GM19438 (cell line): ENCODE measurements around the gene SCAF1.
"Not testable (repeated sequence)": the region's sequence is repeated elsewhere in the genome, so short reads cannot be mapped to it uniquely, and the experiment has no call there.

Experiments used
- ATAC-seq: cut with Tn5 transposase; IDR thresholded peaks from one replicate; pipeline ENCODE4 v1.9.1; 2021; ENCODE audit warnings: low read depth; ENCODE audit not compliant: unreplicated experiment

The SCAF1 gene

DNA sequence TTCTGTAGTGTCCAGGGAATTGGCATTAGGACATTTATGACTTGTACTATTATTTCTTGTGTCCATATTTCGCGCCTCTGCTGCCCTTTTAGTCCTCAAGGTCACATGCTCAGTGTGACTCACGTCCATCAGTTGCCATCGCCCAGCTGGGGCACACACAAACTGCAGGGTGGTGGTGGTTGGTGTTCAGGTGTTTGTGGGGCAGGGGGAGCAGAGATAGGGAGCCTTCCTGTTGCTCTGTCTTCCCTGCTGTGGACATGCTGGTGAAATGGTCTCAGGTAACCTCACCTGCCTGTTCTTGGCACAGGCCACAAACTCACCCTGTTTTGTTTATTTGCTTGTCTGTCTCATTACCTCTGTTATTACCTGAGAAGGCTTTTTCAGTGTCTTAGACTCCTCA is 28.6 kb upstream of the SCAF1 start:
- ATAC-seq, result no peak

DNA sequence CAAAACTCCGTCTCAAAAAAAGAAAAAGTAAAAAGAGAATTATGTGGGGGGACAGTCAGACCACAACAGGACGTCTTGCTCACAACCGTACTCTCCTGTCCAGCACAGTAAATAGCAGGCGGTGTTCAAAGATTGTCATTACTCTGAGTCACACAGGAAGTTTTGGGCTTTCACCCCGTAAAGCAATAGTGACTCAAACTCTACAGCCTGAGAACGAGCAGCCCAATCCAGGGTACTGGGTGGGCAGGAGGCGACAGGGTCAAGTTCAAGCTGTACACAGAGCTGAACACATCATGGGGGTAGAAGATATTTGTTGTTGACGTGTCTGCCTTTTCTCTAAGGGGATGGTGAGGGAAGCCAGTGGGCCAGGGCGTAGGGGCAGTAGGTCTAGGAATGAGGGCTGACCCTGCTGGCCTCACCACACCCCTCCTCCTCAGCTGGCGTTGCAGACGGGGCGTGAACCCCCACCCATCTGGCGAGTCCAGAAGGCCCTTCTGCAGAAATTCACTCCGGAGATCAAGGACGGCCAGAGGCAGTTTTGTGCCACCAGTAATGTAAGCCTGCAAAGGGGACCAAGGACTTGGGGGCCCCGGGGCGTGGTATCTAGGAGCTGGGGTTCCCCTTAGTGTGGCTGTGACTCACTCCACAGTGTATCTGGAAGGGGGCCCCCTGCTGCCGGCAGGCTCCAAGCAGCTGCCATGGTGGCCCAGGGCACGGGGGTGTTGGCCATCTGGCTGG is 27.7 kb upstream of the SCAF1 start:
- no peak for ATAC-seq

DNA sequence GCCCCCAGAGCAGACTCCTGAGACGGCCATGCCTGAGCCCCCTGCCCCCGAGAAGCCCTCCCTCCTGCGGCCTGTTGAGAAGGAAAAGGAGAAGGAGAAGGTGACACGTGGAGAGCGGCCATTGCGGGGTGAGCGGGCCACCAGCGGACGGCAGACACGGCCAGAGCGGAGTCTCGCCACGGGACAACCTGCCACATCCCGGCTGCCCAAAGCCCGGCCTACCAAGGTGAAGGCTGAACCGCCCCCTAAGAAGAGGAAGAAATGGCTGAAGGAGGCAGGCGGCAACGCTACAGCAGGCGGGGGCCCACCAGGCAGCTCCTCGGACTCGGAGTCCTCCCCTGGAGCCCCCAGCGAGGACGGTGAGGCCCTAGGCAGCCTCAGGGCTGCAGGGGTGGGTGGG is 26.1 kb upstream of the SCAF1 start:
- no peak for ATAC-seq

DNA sequence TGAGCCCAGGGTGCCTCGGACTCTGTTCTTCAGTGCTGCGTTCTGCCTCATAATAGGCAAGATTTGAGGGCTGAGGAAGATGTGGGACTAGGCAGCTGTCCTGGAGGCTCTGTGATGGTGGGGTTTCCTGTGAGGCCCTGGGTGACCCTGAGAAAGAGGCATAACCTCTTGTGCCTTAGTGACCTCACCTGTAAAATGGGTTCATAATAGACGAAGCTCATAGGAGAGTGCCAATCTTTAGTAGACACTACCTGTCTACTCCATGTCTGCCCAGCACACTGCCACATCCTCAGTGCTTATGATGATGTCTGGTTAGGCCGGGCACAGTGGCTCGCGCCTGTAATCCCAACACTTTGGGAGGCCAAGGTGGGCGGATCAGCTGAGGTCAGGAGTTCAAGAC is 25.5 kb upstream of the SCAF1 start:
- no peak for ATAC-seq

DNA sequence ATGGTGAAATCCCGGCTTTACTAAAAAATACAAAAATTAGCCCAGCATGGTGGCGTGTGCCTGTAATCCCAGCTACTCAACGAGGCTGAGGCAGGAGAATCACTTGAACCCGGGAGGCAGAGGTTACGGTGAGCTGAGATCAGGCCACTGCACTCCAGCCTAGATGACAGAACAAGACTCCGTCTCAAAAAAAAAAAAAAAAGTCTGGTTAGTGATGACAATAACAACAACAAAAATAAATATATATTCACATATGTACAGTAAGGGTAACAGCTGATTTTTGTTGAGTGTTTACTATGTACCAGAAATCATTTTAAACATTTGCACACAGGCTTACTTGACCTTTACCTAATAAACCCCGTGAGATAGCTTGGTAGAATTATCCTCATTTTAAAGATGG is 25.1 kb upstream of the SCAF1 start:
- ATAC-seq, result no peak

DNA sequence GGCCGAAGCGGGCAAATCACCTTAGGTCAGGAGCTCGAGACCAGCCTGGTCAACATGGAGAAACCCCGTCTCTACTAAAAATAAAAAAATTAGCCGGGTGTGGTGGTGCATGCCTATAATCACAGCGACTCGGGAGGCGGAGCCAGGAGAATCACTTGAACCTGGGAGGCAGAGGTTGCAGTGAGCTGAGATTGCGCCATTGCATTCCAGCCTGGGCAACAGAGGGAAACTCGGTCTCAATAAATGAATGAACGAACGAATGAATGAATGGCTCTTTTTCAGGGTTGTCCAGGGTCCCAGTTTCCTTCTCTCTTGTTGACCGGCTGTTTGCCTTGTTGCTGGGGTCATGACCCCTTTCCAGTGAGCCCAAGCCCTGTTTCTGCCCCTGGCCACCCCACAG is 24.1 kb upstream of the SCAF1 start:
- not testable (repeated sequence) for ATAC-seq

DNA sequence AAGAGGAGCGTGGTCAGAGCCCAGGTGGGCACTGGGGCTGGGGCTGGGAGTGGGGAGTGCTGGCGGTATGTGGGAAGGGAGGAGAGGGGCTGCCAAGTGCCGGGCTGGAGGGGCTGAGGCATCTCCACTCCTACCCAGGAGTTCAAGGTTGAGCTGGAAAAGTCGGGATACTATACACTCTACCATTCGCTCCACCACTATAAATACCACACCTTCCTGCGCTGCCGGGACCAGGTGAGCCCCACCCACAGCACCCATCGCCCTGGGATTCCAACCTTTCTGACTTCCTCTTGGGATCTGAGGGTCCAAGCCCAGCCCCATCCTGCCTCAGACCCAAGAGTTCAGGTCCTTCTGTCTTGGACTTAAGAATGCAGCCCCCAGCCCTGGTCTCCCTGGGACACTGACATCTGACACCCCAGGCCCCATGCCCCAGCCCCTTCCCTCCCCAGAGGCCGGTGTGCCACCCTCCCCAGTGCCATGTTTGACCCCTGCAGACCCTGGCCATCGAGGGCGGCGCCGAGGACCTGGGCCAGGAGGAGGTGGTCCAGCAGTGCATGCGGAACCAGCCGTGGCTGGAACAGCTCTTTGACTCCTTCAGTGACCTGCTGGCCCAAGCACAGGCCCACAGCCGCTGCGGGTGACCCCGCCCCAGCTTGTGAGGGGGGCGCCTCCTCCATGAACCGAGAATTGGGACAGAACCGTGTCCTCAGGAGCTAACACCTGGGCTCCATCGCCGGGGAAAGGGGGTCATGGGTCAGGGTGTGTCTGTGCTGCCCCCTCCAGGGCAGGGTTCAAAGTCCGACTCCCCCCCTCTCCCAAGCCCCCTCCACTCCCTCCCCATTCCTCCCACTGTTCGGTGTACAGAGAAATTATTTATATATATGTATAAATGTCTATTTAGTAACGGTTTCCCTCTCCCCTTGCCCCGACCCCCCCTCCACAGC is 16.8 kb upstream of the SCAF1 start:
- no peak for ATAC-seq

DNA sequence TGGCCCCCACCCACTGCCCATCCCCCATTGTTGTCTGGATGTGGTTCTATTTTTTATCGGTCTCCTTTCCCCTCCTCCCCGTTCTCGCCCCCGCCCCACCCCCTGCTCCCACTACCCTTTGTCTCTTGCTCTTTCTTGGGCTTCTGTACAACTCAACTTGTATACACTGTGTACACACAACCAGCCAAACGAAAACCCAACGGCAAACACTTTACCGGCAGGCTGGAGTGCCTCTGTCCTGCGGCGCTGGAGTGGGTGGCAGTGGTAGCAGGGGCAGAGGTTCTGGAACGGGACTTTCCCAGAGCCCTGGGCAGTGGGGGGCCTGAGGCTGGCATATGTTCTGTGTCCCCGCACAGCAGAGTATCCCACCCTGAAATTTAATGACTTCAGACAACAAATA is 15.8 kb upstream of the SCAF1 start:
- no peak for ATAC-seq

DNA sequence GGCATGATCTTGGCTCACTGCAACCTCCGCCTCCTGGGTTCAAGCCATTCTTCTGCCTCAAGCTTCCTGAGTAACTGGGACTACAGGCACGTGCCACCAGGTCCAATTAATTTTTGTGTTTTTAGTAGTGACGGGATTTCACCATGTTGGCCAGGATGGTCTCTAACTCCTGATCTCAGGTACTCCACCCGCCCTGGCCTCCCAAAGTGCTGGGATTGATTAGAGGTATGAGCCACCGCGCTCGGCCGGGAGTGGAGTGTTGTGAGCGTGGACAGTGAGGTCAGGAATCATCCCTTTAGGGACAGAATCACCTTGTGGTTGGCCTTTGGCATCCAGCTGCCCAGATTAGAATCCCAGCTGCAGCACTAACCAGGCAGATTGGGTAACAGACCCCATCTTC is 12.3 kb upstream of the SCAF1 start:
- ATAC-seq, result no peak

DNA sequence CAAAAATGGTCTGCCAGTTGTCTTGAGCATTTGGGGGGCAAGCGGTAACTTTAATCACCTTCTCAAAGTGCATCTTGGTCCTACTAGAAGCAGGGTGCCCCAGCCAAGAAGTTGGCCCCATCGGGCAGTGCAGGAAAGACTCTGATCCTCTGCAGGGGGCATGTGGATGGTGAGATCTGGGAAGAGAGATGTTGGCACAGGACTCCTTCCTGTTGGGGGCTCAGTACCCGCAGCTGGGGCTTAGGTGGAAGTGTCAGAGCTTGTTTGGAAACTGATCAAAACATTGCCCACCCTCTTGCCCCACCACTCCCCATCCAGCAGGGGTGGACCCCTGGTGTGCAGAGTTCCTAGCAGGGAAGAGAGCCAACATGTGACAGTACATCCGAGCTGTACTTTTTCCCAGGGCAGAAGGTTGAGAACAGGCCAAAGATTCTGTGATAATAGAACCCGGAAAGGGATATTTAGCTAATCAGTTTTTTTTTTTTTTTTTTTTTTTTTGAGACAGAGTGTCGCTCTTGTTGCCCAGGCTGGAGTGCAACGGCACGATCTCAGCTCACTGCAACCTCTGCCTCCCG is 10.9 kb upstream of the SCAF1 start:
- no peak for ATAC-seq

DNA sequence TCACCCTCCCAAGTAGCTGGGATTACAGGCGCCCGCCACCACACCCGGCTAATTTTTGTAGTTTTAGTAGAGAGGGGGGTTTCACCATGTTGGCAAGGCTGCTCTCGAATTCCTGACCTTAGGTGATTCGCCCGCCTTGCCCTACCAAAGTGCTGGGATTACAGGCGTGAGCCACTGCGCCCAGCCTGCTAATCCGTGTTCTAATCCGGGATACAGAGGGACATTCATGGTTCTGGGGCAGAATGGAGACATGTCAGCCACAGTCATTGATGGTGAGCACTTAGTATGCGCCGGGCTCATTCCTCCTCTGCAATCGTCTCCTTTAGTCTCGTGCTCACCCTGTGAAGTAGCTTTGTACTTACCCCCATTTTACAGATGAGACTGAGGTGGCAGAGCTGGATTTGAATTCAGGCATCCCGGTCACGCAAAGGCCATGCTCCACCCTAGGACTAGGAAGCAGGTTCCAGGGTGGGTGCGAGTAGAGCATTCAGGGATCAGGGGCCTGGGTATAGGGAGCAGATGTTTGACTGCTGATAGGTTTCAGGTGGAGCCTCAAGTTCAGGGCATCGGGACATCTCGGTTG is 10.3 kb upstream of the SCAF1 start:
- no peak for ATAC-seq

DNA sequence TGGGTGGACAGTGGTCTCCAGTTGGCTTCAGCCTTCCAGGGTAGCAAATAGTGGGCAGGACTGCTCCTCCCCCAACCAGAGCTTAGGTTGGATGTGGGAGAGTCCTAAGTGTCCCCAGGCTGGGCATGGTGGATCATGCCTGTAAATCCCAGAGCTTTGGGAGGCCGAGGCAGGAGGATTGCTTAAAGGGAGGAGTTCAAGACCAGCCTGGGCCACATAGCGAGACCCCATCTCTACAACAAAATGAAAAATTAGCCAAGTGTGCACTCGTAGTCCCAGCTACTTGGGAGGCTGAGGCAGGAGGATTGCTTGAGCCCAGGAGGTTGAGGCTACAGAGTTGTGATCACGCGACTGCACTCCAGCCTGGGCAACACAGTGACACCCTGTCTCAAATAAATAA is 9.4 kb upstream of the SCAF1 start:
- no peak for ATAC-seq

DNA sequence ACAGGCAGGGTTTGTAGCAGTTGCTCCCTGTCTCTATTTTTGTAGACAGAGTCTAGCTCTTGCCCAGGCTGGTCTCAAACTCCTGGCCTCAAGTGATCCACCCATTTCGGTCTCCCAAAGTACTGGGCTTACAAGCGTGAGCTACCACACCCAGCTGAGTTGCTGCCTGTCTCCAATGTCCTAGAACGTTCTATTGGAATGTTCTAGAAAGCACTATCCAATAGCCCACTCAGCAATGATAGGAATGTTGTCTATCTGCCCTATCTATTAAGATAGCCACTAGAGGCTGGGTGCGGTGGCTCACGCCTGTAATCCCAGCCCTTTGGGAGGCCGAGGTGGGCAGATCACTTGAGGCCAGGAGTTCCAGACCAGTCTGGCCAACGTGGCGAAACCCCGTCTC is 8.7 kb upstream of the SCAF1 start:
- not testable (repeated sequence) for ATAC-seq

DNA sequence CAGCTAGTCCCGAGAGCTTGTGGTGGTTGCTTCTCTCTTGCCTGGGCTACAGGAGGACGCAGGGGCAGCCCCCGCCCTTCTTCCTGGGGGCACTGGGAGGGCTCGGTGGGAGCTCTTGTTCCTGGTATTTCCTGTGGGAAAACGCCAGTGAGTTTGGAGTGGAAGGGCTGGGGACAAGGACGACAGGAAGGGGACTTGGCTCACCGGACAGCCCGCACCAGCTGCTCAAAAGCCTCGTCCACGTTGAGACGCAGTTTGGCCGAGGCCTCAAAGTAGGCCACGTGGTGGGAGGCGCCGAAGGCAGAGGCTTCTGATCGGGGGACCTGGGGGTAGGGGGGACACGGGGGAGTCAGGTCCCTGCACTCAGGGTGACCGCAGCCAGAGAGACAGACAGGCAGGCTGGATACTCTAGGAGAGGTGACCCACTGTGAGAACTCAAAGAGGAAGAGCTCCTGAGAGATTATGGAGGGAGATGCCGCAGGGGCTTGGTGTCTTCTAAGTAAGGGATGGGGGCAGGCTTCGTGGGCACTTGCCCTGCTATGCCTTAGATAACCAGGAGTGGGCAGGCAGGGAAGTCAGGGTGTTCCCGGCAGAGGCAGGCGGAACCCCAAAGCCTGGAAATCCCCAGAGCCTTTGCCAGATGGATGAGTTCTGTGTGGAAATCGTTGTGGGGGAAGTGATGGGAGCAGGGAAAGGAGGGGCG is 6.3 kb upstream of the SCAF1 start:
- ATAC-seq, result no peak

DNA sequence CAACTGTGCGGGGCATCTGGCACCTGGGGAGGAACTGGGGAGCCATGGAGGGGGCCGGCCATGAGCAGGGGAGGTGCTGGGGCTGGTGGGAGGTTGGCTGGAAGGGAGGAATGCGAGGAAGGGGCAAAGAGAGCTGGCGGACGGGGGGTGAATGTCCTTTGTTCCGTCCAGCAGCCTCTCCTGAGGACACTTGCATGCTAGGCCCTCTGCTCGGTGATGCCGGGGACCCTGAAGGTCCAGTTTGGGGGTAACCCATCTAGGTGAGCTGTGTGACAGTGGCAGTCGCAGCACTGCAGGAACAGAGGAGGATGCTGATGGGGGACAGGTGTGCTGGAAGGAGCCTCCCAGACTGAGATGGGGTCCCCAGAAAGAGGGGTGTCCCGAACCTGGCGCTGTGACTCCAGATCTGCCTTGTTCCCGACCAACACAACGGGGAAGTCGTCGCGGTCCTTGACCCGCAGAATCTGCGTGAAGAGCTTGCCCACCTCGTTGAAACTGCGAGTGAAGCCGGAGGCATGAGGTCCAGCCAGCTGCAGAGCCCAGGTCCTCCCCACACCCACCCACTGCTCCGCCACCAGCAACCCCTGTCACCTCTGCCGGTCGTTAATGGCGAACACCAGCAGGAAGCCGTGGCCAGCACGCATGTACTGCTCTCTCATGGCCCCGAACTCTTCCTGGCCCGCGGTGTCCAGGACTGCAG is 5.6 kb upstream of the SCAF1 start:
- ATAC-seq, result no peak

DNA sequence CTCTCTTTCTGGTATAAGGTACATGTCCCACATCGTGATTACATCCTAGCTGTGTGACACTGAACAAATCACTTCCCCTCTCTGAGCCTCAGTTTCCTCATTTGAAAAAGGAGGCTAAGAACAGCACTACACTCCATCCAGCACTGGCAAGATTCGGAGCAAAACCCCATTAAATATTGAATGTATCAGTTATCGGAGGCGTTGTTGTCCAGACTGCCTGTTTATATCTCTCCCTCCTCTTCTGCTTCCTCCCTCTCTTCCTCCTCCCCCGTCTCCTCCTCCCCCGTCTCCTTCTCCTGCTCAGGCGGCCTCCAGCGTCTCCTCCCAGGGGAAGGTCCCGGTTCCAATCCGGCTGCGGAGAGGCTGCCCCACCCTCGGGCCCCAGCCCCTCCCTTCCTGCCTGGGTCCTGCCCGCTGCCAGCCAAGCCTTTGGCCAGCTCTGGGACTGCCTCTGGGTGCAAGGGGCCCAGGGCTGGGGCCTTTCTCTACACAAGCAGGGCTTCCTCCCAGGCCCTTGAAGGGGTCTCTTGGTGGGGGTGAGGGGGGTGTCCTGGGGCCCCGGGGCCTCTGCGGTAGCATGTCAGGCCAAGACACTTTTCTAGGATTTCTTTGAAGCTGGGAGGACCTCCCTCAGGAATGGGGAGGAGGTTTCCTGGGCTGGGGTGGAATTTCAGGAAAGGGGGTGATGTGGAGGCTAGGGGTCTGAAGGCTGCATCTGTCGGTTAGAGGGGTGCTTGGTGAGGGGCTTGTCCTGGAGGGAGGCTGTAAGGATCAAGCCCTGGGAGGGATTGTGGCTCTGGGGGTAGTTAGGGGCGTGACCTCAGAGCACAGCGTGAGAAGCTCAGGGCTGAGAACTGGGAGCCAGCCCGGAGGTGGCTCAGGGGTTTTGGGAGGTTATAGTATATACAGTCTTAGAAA is 3.9 kb upstream of the SCAF1 start:
- ATAC-seq, result no peak

DNA sequence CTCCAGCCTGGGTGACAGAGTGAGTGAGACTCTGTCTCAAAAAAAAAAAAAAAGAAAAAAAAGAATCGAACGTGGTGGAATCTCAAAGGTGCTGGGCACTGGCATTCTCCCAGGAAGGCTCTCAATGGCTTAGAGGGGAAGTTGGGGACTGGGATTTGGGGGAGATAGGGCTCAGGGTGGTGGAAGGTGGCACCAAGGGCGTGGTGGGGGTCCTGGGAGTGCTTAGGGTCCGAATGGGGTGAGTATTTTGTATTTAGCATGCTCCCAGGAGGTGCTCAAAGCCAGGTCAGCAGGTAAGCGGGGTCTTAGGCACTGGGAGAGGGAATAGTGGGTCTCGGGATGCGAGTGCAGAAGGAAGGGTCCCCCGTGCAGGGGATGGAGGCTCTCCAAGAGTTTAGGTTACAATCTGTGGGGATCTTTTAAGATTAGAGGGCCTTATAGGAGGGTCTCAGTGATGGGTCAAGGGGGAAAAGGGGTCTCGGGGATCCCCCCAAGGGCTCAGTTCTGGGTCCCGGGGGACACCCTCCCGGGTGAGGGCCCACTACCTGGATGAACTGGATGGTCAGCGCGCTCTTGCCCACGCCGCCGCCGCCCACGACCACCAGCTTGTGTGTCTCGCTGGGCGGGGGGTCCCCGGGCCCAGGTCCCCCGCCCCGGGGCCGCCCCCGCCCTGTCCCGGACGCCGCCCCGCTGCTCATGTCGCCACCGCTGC is 2.5 kb upstream of the SCAF1 start:
- no peak for ATAC-seq

DNA sequence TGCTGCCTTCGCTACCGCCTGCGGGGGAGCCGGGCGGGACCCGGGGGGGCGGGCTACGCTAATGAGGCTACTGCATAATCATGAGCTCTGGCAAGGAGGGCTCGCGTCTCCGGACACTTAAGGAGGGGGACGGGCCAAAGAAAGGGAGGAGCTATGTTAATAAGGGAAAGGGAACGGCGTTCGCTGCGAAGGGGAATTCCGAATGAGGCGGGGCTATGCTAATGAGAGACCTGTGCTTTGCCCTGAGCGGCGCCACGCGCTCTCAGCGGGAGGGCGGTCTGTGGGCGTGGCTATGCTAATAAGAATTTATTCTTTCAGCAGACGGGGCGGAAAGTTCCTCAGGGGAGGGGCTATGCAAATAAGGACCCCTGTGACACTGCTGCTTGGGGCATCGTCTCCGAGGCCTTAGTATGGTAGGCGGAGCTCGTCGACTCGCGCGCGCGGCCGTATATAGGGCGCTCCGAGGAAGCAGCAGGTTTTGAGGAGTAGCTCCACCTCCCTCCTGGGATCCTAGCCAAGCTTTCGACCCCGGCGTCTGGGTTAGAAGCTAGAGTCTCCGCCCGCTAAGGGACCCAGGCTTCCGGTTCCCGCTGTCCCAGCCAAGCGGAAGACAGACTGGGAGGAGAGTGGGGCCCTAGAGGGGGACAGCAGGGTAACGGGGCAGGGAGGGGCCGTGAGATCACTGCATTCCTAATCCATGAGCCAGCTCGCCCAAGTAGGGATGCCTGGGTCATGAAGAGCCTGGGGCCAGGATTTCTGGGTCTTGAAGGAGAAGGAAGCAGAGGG is 1.7 kb upstream of the SCAF1 start, which contains the start of gene RRAS:
Gene RRAS (minus strand): TSS at position 31 of the 786 bp plus-strand sequence. CDS start 45 bp downstream, outside the sequence.
- ATAC-seq, result peak; percentile 61
